Bronchial epithelial cell (primary cell): Measurements from ENCODE around the gene C10orf71. TPM values are rescaled to one million over a fixed set of nuclear protein-coding genes. Genes with fewer than 3 reads are reported as not detected.

Experiments used
- DNase-seq: peaks from one replicate; pipeline ENCODE4 v3.0.0-alpha.2; 2010; ENCODE audit warnings: low read depth
- FAIRE-seq: peaks from 2 replicates; lab custom pipeline; 2011; peaks lifted over from hg19 to GRCh38; lab: Jason Lieb, UNC
- H3K27me3 ChIP-seq: 2 replicates; pipeline ENCODE4 v1.5.1; 2011; ENCODE audit warnings: low read length; ENCODE audit not compliant: control insufficient read depth, insufficient read depth
- H3K36me3 ChIP-seq: 2 replicates; pipeline ENCODE4 v1.5.1; 2011; ENCODE audit warnings: low read length; ENCODE audit not compliant: control insufficient read depth, insufficient read depth
- H3K4me3 ChIP-seq: 2 replicates; pipeline ENCODE4 v1.5.1; 2011; ENCODE audit warnings: mild to moderate bottlenecking, low read depth, low read length, control low read depth
- total RNA-seq: library from RNA; depleted of rRNA; stranded (reverse); fragments of >200 nt; gene quantifications from 2 replicates; pipeline ENCODE4 v1.2.1, GENCODE V29; 2014
- TF ChIP-seq, protein P1 (sequence below): IDR thresholded peaks from 2 replicates; pipeline ENCODE4 v1.5.1; 2011; ENCODE audit warnings: mild to moderate bottlenecking, moderate library complexity, low read length, control low read depth, inconsistent platforms; ENCODE audit not compliant: insufficient read depth, severe bottlenecking

C10orf71 gene
- total RNA-seq, 1 donor from 2014 or later: not detected

- H3K36me3 ChIP-seq: no peaks in the 10 kb centered on the region
- H3K4me3 ChIP-seq: no peak overlapping the region
- TF ChIP-seq, protein P1, sequence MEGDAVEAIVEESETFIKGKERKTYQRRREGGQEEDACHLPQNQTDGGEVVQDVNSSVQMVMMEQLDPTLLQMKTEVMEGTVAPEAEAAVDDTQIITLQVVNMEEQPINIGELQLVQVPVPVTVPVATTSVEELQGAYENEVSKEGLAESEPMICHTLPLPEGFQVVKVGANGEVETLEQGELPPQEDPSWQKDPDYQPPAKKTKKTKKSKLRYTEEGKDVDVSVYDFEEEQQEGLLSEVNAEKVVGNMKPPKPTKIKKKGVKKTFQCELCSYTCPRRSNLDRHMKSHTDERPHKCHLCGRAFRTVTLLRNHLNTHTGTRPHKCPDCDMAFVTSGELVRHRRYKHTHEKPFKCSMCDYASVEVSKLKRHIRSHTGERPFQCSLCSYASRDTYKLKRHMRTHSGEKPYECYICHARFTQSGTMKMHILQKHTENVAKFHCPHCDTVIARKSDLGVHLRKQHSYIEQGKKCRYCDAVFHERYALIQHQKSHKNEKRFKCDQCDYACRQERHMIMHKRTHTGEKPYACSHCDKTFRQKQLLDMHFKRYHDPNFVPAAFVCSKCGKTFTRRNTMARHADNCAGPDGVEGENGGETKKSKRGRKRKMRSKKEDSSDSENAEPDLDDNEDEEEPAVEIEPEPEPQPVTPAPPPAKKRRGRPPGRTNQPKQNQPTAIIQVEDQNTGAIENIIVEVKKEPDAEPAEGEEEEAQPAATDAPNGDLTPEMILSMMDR: no peak
- peaks cover 4% of the 10 kb centered on the region for H3K27me3 ChIP-seq
- FAIRE-seq: no peak
- DNase-seq: no peak
Observed at GRCh38 chr10:49297818-49298670, 926 bp upstream of the C10orf71 start.

DNA sequence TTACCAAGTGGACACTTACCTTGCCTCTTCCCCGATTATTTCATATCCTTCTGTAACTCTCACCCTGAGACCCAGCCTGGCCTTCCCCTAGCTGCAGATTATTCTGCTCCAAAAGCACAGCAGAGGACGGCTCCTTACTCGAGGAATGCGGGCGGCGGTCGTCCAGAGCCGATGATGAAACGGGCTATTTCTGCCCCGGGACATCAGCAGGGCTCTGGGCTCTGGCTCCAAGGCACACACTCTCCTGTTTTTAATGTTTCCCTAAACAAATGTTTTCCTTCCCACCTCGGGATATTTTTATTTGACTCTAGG, 343 bp upstream of the C10orf71 start:
- no peak for DNase-seq
- Histone ChIP-seq H3K36me3 (no peaks in the 10 kb centered on the region), H3K4me3 (no peak overlapping the region), H3K27me3 (peaks cover 4% of the 10 kb centered on the region)
- TF ChIP-seq, protein P1: no peak
- no peak for FAIRE-seq

GRCh38 chr10:49299816-49300139, 808 bp downstream of the C10orf71 start:
- Histone ChIP-seq H3K36me3 (no peaks in the 10 kb centered on the region), H3K4me3 (no peak overlapping the region), H3K27me3 (peaks cover 4% of the 10 kb centered on the region)
- no peak for FAIRE-seq
- TF ChIP-seq, protein P1: no peak
- no peak for DNase-seq

- H3K36me3 ChIP-seq: no peaks in the 10 kb centered on the region
- FAIRE-seq (no peak), DNase-seq (no peak)
- peaks cover 4% of the 10 kb centered on the region for H3K27me3 ChIP-seq
- no peak overlapping the region for H3K4me3 ChIP-seq
- TF ChIP-seq, protein P1: no peak
Observed at GRCh38 chr10:49300140-49300974, 1.4 kb downstream of the C10orf71 start.

DNA sequence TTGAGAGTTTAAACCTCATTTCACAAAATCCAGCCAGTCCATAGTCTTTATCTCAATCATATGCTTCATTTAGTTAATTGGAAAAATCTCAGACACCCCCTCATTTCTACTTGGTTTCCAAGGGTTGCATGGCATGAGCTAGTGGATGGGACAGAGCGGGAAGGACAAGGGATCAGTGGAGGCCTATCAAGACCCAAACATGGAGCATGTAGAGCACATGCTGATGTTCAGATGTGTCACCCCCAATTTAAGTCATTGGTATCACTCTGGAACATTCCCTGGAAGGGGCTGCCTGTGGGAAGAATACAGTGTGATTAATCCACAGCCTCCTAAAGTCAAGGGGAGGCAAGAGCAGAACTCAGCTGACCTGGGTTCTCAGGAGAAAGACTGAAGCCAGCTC, 2.3 kb downstream of the C10orf71 start:
- no peak for DNase-seq
- H3K36me3 ChIP-seq: no peaks in the 10 kb centered on the region
- no peak for FAIRE-seq
- TF ChIP-seq, protein P1: no peak
- no peak overlapping the region for H3K4me3 ChIP-seq
- H3K27me3 ChIP-seq: peaks cover 4% of the 10 kb centered on the region
